ENCODE measurements around the gene CRCP.
"Not testable (repeated sequence)": the region's sequence is repeated elsewhere in the genome, so short reads cannot be mapped to it uniquely, and the experiment has no call there.

The CRCP gene

GRCh38 chr7:66162622-66163021, 48.0 kb downstream of the CRCP start:
- DNase-seq, result no peak

- DNase-seq, result no peak
These were observed 48.6 kb downstream of the CRCP start for GRCh38 chr7:66163186-66163610.

- no peak for DNase-seq
These were observed 49.7 kb downstream of the CRCP start for GRCh38 chr7:66164356-66164755.

GRCh38 chr7:66167773-66168387, 53.2 kb downstream of the CRCP start:
- DNase-seq, result no peak

- DNase-seq, result no peak
These were observed 55.0 kb downstream of the CRCP start for GRCh38 chr7:66169616-66170015.

- DNase-seq, result no peak
These were observed 55.9 kb downstream of the CRCP start for GRCh38 chr7:66170309-66171231.

GRCh38 chr7:66172536-66173401, 58.1 kb downstream of the CRCP start:
- DNase-seq, result not testable (repeated sequence)

- no peak for DNase-seq
These were observed 59.2 kb downstream of the CRCP start for GRCh38 chr7:66173856-66174255.

- DNase-seq, result not testable (repeated sequence)
These were observed 60.4 kb downstream of the CRCP start for GRCh38 chr7:66175006-66175405.

GRCh38 chr7:66176914-66177313, 62.3 kb downstream of the CRCP start:
- no peak for DNase-seq

- DNase-seq, result no peak
These were observed 63.6 kb downstream of the CRCP start for GRCh38 chr7:66178258-66178657.

- no peak for DNase-seq
These were observed 66.7 kb downstream of the CRCP start for GRCh38 chr7:66181329-66181728.

- no peak for DNase-seq
These were observed 67.2 kb downstream of the CRCP start for GRCh38 chr7:66181845-66182244.

- no peak for DNase-seq
These were observed 68.3 kb downstream of the CRCP start for GRCh38 chr7:66182920-66183319.

- DNase-seq, result no peak
These were observed 69.1 kb downstream of the CRCP start for GRCh38 chr7:66183700-66184099.

GRCh38 chr7:66185680-66186187, 71.1 kb downstream of the CRCP start:
- DNase-seq, result no peak

GRCh38 chr7:66186991-66187390, 72.3 kb downstream of the CRCP start:
- DNase-seq, result no peak

- no peak for DNase-seq
These were observed 73.3 kb downstream of the CRCP start for GRCh38 chr7:66187905-66188304.

- DNase-seq, result no peak
These were observed 74.0 kb downstream of the CRCP start for GRCh38 chr7:66188645-66189044.

- no peak for DNase-seq
These were observed 75.3 kb downstream of the CRCP start for GRCh38 chr7:66189695-66190503.

GRCh38 chr7:66190504-66190857, 75.8 kb downstream of the CRCP start:
- no peak for DNase-seq

GRCh38 chr7:66193146-66193725, 78.6 kb downstream of the CRCP start:
- DNase-seq, result no peak
